ENCODE results near the gene PRR33.

The PRR33 gene

GRCh38 chr11:1864231-1864630 is 27.5 kb downstream of the PRR33 start:
- H3K4me3 ChIP-seq (ENCODE audit: low read depth, low read length), result no peak overlapping the region
- TF ChIP-seq, protein P1, sequence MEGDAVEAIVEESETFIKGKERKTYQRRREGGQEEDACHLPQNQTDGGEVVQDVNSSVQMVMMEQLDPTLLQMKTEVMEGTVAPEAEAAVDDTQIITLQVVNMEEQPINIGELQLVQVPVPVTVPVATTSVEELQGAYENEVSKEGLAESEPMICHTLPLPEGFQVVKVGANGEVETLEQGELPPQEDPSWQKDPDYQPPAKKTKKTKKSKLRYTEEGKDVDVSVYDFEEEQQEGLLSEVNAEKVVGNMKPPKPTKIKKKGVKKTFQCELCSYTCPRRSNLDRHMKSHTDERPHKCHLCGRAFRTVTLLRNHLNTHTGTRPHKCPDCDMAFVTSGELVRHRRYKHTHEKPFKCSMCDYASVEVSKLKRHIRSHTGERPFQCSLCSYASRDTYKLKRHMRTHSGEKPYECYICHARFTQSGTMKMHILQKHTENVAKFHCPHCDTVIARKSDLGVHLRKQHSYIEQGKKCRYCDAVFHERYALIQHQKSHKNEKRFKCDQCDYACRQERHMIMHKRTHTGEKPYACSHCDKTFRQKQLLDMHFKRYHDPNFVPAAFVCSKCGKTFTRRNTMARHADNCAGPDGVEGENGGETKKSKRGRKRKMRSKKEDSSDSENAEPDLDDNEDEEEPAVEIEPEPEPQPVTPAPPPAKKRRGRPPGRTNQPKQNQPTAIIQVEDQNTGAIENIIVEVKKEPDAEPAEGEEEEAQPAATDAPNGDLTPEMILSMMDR (IDR thresholded peaks at IDR 0.05; ENCODE audit: borderline replicate concordance, insufficient read depth, low read depth, low read length), result no peak

DNA sequence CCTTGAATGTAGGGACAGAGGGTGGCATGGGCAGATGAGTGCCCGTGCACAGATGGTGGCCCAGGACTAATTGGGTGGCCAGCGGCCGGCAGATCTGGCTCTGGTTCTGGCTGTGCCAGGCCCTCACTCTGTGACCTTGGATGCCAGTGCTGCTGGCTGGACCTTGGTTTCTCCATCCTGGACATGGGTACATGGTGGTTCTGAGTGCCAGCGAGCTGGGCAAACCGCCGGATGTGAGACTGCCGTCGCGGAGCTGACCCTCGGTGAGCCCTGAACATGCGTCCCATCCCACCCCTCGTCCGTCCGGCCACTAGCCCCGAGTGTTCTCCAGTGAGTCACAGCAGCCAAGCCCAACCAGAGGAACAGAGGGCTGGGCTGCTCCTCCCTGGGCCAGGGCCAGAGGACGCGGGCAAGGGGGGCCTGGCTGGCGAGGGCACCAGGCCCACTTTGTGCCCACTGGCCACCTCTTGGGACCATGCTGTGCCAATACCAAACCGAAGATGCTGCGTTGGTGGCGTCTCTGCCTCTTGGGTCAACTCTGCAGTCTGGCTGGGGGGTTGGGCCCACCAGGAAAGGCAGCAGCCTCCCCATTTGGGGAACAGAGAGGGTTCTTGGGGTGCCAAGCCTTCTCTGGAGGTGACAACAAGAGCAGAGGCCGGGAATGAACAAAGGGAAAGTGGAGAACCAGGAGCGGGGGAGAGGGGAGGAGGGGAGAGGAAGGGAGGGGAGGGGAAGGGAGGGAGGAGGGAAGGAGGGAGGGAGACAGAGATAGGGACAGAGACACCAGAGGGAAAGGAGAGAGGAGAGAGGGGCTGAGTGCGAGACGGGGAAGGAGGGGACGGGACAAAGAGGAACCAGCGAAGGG is 28.1 kb downstream of the PRR33 start:
- TF ChIP-seq, protein P1 (IDR thresholded peaks at IDR 0.05; ENCODE audit: borderline replicate concordance, insufficient read depth, low read depth, low read length), result no peak
- H3K4me3 ChIP-seq (ENCODE audit: low read depth, low read length), result no peak overlapping the region

DNA sequence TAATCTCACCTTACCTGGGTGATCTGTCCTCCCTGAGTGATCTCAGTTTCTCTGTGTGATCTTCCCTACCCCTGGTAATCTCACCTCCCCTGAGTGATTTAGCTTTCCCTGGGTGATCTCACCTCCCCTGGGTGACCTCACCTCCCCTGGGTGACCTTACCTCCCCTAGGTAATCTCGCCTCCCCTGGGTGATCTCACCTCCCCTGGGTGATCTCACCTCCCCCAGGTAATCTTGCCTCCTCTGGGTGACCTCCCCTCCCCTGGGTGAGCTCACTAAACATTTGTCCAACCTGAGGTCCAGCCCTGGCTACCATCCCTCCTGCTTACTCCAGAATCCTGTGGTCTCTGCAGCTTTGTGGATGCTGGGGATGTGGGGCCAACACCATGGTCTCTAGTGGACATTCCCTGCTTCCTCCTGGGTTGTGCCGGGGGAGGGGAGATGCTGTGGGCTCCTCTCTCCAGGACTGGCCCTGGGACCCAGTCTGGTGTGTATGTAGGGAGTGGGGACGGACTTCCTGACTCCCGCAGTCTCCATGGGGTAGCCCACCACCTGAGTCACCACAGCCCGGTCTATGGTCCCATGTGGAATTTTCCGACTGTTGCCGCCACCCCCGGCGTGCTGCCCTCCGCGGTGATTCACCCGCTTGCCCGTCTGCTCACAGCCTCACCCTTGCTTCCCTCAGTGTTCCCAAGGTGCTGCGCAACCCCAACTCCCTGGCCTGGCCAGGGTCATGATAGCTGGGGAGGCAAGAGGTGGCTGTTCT is 28.9 kb downstream of the PRR33 start:
- TF ChIP-seq, protein P1 (IDR thresholded peaks at IDR 0.05; ENCODE audit: borderline replicate concordance, insufficient read depth, low read depth, low read length), result no peak
- H3K4me3 ChIP-seq (ENCODE audit: low read depth, low read length), result no peak overlapping the region

- H3K4me3 ChIP-seq (ENCODE audit: low read depth, low read length), result no peak overlapping the region
- TF ChIP-seq, protein P1 (IDR thresholded peaks at IDR 0.05; ENCODE audit: borderline replicate concordance, insufficient read depth, low read depth, low read length), result no peak
Observed at GRCh38 chr11:1861435-1862411, 30.0 kb downstream of the PRR33 start.

- H3K4me3 ChIP-seq (ENCODE audit: low read depth, low read length), result no peak overlapping the region
- TF ChIP-seq, protein P1 (IDR thresholded peaks at IDR 0.05; ENCODE audit: borderline replicate concordance, insufficient read depth, low read depth, low read length), result no peak
Observed at GRCh38 chr11:1860108-1860507, 31.6 kb downstream of the PRR33 start.

GRCh38 chr11:1859004-1859403 is 32.7 kb downstream of the PRR33 start:
- H3K4me3 ChIP-seq (ENCODE audit: low read depth, low read length), result no peak overlapping the region
- TF ChIP-seq, protein P1 (IDR thresholded peaks at IDR 0.05; ENCODE audit: borderline replicate concordance, insufficient read depth, low read depth, low read length), result no peak

Data from GM12875 (cell line).